CD4-positive, CD25-positive, alpha-beta regulatory T cell (primary cell): Measurements from ENCODE around the gene WWP2. TPM values are rescaled to one million over a fixed set of nuclear protein-coding genes. Genes with fewer than 3 reads are reported as not detected.

Experiments used
- ATAC-seq, 2 donors: fragments of 150-1000 bp; cut with Tn5 transposase; one replicate each; pipeline ENCODE4 v1.10.0; 2021; ENCODE audit warnings: low read depth in 2 of 2, moderate number of reproducible peaks in 2 of 2, moderate library complexity in 1 of 2
- DNase-seq, 3 donors: peaks; one replicate each; pipeline versions ENCODE4 v3.0.0 to v3.0.0-alpha.2; 2012 to 2022; ENCODE audit warnings: mixed read lengths in 1 of 3
- H3K27ac ChIP-seq: one replicate; pipeline ENCODE4 v1.7.0; 2013; ENCODE audit warnings: mild to moderate bottlenecking, low read length; ENCODE audit not compliant: insufficient read depth, poor library complexity, severe bottlenecking
- H3K27me3 ChIP-seq: one replicate; pipeline ENCODE4 v1.7.0; 2013; ENCODE audit warnings: low read length; ENCODE audit not compliant: control insufficient read depth, insufficient read depth
- H3K36me3 ChIP-seq: one replicate; pipeline ENCODE4 v1.7.0; 2013; ENCODE audit warnings: mild to moderate bottlenecking, low read length, moderate library complexity; ENCODE audit not compliant: control insufficient read depth, insufficient read depth
- H3K4me1 ChIP-seq: 2 replicates; pipeline ENCODE4 v1.7.0; 2013; ENCODE audit warnings: mild to moderate bottlenecking, low read length; ENCODE audit not compliant: insufficient read depth, control insufficient read depth, poor library complexity, severe bottlenecking
- H3K4me3 ChIP-seq: one replicate; pipeline ENCODE4 v1.7.0; 2013; ENCODE audit warnings: low read depth, mild to moderate bottlenecking, low read length, moderate library complexity
- H3K9me3 ChIP-seq, 2 experiments: 1 replicate in 1 of 2; 2 replicates in 1 of 2; pipeline ENCODE4 v1.7.0; 2013; ENCODE audit warnings: low read length in 2 of 2, mild to moderate bottlenecking in 1 of 2, moderate library complexity in 1 of 2; ENCODE audit not compliant: control insufficient read depth in 2 of 2
- H3K27ac Mint-ChIP-seq, 3 donors: one replicate each; pipeline ENCODE4 v1.8.0; 2020 to 2022; ENCODE audit warnings: mild to moderate bottlenecking in 3 of 3, mixed read lengths in 3 of 3, moderate library complexity in 2 of 3
- H3K27me3 Mint-ChIP-seq: one replicate; pipeline ENCODE4 v1.8.0; 2022; ENCODE audit warnings: mild to moderate bottlenecking, mixed read lengths
- H3K36me3 Mint-ChIP-seq: one replicate; pipeline ENCODE4 v1.8.0; 2020; ENCODE audit warnings: mixed read lengths
- H3K4me1 Mint-ChIP-seq, 4 donors: one replicate each; pipeline ENCODE4 v1.8.0; 2020 to 2022; ENCODE audit warnings: mixed read lengths in 4 of 4, mild to moderate bottlenecking in 1 of 4
- H3K4me3 Mint-ChIP-seq, 4 donors: one replicate each; pipeline ENCODE4 v1.8.0; 2020 to 2022; ENCODE audit warnings: mild to moderate bottlenecking in 4 of 4, mixed read lengths in 4 of 4, moderate library complexity in 3 of 4
- H3K9me3 Mint-ChIP-seq, 7 donors: one replicate each; pipeline ENCODE4 v1.8.0; 2020 to 2022; ENCODE audit warnings: mixed read lengths in 7 of 7, mild to moderate bottlenecking in 3 of 7, moderate library complexity in 2 of 7
- polyA plus RNA-seq, 4 donors: library from polyadenylated mRNA; unstranded; fragments of 300-500 nt; fragmentation: Illumina TruSeq; gene quantifications; one replicate each; pipeline ENCODE4 v1.2.3, GENCODE V29; 2021
- total RNA-seq: library from RNA; stranded (reverse); gene quantifications from one replicate; pipeline ENCODE4 v1.2.3, GENCODE V29; 2022

Gene WWP2
- total and polyA plus RNA-seq, 5 donors from 2014 or later, result 36.3 to 93.0 (median 41.5) TPM

- Mint-ChIP-seq H3K9me3 (no peaks in the 10 kb centered on the region), H3K36me3 (peaks cover 35% of the 10 kb centered on the region), H3K27me3 (no peaks in the 10 kb centered on the region), H3K27ac (no peak overlapping the region), H3K4me1 (peaks cover 0 to 3% (median 0%) of the 10 kb centered on the region in 4 donors), H3K4me3 (no peak overlapping the region)
- peaks cover 59% of the 10 kb centered on the region for H3K36me3 ChIP-seq
- DNase-seq, result no peak
- no peaks in the 10 kb centered on the region for H3K27me3 ChIP-seq
- no peaks in the 10 kb centered on the region for H3K9me3 ChIP-seq
- no peak overlapping the region for H3K4me3 ChIP-seq
- no peak overlapping the region for H3K27ac ChIP-seq
- H3K4me1 ChIP-seq, result no peaks in the 10 kb centered on the region
- ATAC-seq, result no peak
Measured at GRCh38 chr16:69870761-69871160, 108.6 kb downstream of the WWP2 start.

- no peaks in the 10 kb centered on the region for H3K27me3 Mint-ChIP-seq
- Histone ChIP-seq H3K4me1 (no peaks in the 10 kb centered on the region), H3K27ac (no peak overlapping the region), H3K4me3 (no peak overlapping the region), H3K9me3 (no peaks in the 10 kb centered on the region), H3K36me3 (peaks cover 62% of the 10 kb centered on the region), H3K27me3 (no peaks in the 10 kb centered on the region)
- peaks cover 42% of the 10 kb centered on the region for H3K36me3 Mint-ChIP-seq
- H3K27ac Mint-ChIP-seq, result peak overlapping the region in 1 of 3 donors; percentile 83
- DNase-seq, result no peak
- no peaks in the 10 kb centered on the region for H3K9me3 Mint-ChIP-seq
- H3K4me1 Mint-ChIP-seq, result no peaks in the 10 kb centered on the region
- ATAC-seq, result no peak
- H3K4me3 Mint-ChIP-seq, result peak overlapping the region in 1 of 4 donors; percentile 2
Measured at GRCh38 chr16:69871708-69872107, 109.6 kb downstream of the WWP2 start.

- Histone ChIP-seq H3K9me3 (no peaks in the 10 kb centered on the region), H3K4me3 (no peak overlapping the region), H3K27ac (no peak overlapping the region), H3K27me3 (no peaks in the 10 kb centered on the region), H3K4me1 (no peaks in the 10 kb centered on the region), H3K36me3 (peaks cover 65% of the 10 kb centered on the region)
- Mint-ChIP-seq H3K27ac (peak overlapping the region in 2 of 3 donors; percentile 43 to 70), H3K27me3 (no peaks in the 10 kb centered on the region), H3K36me3 (peaks cover 48% of the 10 kb centered on the region), H3K4me3 (no peak overlapping the region), H3K9me3 (no peaks in the 10 kb centered on the region), H3K4me1 (no peaks in the 10 kb centered on the region)
- DNase-seq (no peak), ATAC-seq (no peak)
Measured at GRCh38 chr16:69872888-69873287, 110.8 kb downstream of the WWP2 start.

DNA sequence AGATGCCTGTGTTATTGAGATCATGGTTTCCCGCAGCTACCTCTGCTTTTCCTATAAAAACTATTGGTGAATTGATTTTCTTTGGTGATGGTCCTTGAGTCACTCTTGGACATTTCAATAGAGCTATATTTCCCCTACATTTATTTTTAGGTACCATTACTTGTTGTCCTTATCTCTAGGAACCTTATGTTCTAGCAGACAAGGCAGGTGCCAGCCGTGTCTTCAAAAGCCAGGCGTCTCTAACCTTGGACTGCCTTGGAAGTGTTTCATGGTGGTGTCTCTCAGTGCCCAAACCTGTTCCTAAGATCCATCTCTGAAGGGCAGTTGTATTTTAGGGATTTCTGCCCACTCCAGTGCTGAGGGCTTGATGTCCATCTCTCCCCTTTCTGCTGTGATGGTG is 111.7 kb downstream of the WWP2 start:
- Mint-ChIP-seq H3K27me3 (no peaks in the 10 kb centered on the region), H3K9me3 (no peaks in the 10 kb centered on the region), H3K36me3 (peaks cover 56% of the 10 kb centered on the region), H3K4me3 (no peak overlapping the region), H3K27ac (no peak overlapping the region), H3K4me1 (no peaks in the 10 kb centered on the region)
- Histone ChIP-seq H3K27me3 (no peaks in the 10 kb centered on the region), H3K36me3 (peaks cover 68% of the 10 kb centered on the region), H3K27ac (no peak overlapping the region), H3K4me1 (no peaks in the 10 kb centered on the region), H3K4me3 (no peak overlapping the region), H3K9me3 (no peaks in the 10 kb centered on the region)
- DNase-seq (no peak), ATAC-seq (no peak)

GRCh38 chr16:69874271-69874670 is 112.1 kb downstream of the WWP2 start:
- DNase-seq (no peak), ATAC-seq (no peak)
- Mint-ChIP-seq H3K9me3 (no peaks in the 10 kb centered on the region), H3K27me3 (no peaks in the 10 kb centered on the region), H3K36me3 (peaks cover 60% of the 10 kb centered on the region), H3K27ac (peak overlapping the region in 1 of 3 donors; percentile 79), H3K4me3 (no peak overlapping the region), H3K4me1 (no peaks in the 10 kb centered on the region)
- H3K36me3 ChIP-seq, result peaks cover 70% of the 10 kb centered on the region
- H3K27me3 ChIP-seq, result no peaks in the 10 kb centered on the region
- H3K4me3 ChIP-seq, result no peak overlapping the region
- no peak overlapping the region for H3K27ac ChIP-seq
- no peaks in the 10 kb centered on the region for H3K4me1 ChIP-seq
- H3K9me3 ChIP-seq, result no peaks in the 10 kb centered on the region

- Mint-ChIP-seq H3K4me1 (peaks cover 0 to 5% (median 2%) of the 10 kb centered on the region in 4 donors), H3K4me3 (no peak overlapping the region), H3K27ac (no peak overlapping the region), H3K27me3 (no peaks in the 10 kb centered on the region), H3K9me3 (no peaks in the 10 kb centered on the region), H3K36me3 (peaks cover 57% of the 10 kb centered on the region)
- Histone ChIP-seq H3K4me1 (no peaks in the 10 kb centered on the region), H3K4me3 (no peak overlapping the region), H3K9me3 (no peaks in the 10 kb centered on the region), H3K36me3 (peaks cover 50% of the 10 kb centered on the region), H3K27ac (no peak overlapping the region), H3K27me3 (no peaks in the 10 kb centered on the region)
- ATAC-seq, result no peak
- DNase-seq, result no peak
Measured at GRCh38 chr16:69880640-69881133, 118.6 kb downstream of the WWP2 start.

DNA sequence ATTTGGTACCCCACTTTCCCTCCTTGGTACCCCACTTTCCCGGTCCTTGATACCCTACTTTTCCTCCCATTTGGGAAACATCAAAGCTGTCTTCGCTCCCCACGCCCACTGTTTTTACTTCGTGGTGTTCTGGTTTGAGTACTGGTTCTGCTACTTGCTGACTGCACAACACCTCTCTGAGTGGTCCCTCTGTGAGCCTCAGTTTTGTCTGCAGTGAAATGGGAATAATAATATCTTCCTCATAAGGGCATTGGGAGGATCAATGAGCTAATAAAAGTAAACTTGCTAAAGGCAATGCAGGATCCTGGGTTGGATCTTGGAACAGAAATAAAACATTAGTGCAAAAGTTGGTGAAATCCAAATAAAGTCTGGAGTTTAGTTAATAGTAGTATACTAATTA is 119.0 kb downstream of the WWP2 start:
- no peaks in the 10 kb centered on the region for H3K4me1 ChIP-seq
- no peak overlapping the region for H3K27ac ChIP-seq
- Mint-ChIP-seq H3K27me3 (no peaks in the 10 kb centered on the region), H3K4me1 (peaks cover 0 to 5% (median 2%) of the 10 kb centered on the region in 4 donors), H3K27ac (no peak overlapping the region), H3K9me3 (no peaks in the 10 kb centered on the region), H3K36me3 (peaks cover 56% of the 10 kb centered on the region), H3K4me3 (peak overlapping the region in 1 of 4 donors; percentile 32)
- ATAC-seq (no peak), DNase-seq (no peak)
- peaks cover 50% of the 10 kb centered on the region for H3K36me3 ChIP-seq
- no peaks in the 10 kb centered on the region for H3K27me3 ChIP-seq
- H3K4me3 ChIP-seq, result no peak overlapping the region
- no peaks in the 10 kb centered on the region for H3K9me3 ChIP-seq

DNA sequence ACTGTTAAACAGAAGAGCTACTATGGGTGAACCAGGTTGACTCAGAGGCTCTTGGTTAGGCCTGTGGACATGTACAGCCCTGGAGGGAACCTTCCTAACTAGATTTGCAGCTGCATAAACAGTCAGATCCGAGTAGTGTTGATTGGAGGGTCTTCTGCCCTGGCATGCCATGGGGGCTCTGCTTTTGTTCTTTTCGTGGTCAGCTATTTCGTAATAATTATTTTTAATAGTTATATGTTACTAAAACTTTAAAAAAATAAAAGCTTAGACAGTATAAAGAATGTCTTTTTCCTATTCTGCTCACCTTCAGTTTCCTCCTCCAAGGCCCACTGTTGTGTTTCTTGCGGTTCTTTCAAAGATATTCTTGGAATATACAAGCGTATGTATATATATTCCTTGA is 121.6 kb downstream of the WWP2 start:
- ATAC-seq, result no peak
- Histone ChIP-seq H3K4me3 (no peak overlapping the region), H3K36me3 (peaks cover 44% of the 10 kb centered on the region)

More for the DNA sequence above, 121.6 kb downstream of the WWP2 start:
- Histone ChIP-seq H3K27ac (no peak overlapping the region), H3K4me1 (no peaks in the 10 kb centered on the region), H3K27me3 (no peaks in the 10 kb centered on the region), H3K9me3 (no peaks in the 10 kb centered on the region)
- H3K27me3 Mint-ChIP-seq, result no peaks in the 10 kb centered on the region
- no peak overlapping the region for H3K4me3 Mint-ChIP-seq
- H3K4me1 Mint-ChIP-seq, result peaks cover 0 to 5% (median 2%) of the 10 kb centered on the region in 4 donors
- no peak for DNase-seq
- H3K27ac Mint-ChIP-seq, result no peak overlapping the region
- peaks cover 45% of the 10 kb centered on the region for H3K36me3 Mint-ChIP-seq
- no peaks in the 10 kb centered on the region for H3K9me3 Mint-ChIP-seq
